ENCODE measurements around the gene CIAPIN1.
"Not testable (repeated sequence)": the region's sequence is repeated elsewhere in the genome, so short reads cannot be mapped to it uniquely, and the experiment has no call there.

GRCh38 chr16:57397493-57397892 is 49.7 kb downstream of the CIAPIN1 start:
- TF ChIP-seq CTCF, POLR2AphosphoS5 (IDR thresholded peaks at IDR 0.05): not testable (repeated sequence)

All from stomach (tissue), 4 donors.